Stimulated activated effector memory CD8-positive, alpha-beta T cell treated with anti-CD3 and anti-CD28 coated beads, Interleukin-12 subunit alpha, Interleukin-12 subunit beta, amount 100 ng/mL, for 72 hours (primary cell): ENCODE measurements around the gene ATP2B1.

ENCODE experiments used
- ATAC-seq: fragments of 150-1000 bp; cut with Tn5 transposase; 2 replicates; pipeline ENCODE4 v1.10.0; 2021
- DNase-seq, 2 donors: peaks; one replicate each; pipeline ENCODE4 v3.0.0; 2021 to 2022; ENCODE audit warnings: low spot score in 2 of 2
- H3K27ac Mint-ChIP-seq: one replicate; pipeline ENCODE4 v1.8.0; 2022; ENCODE audit warnings: mild to moderate bottlenecking, mixed read lengths
- H3K36me3 Mint-ChIP-seq: one replicate; pipeline ENCODE4 v1.8.0; 2022; ENCODE audit warnings: mild to moderate bottlenecking, mixed read lengths
- H3K4me1 Mint-ChIP-seq: one replicate; pipeline ENCODE4 v1.8.0; 2022; ENCODE audit warnings: mixed read lengths
- H3K4me3 Mint-ChIP-seq: one replicate; pipeline ENCODE4 v1.8.0; 2022; ENCODE audit warnings: mild to moderate bottlenecking, mixed read lengths
- H3K9me3 Mint-ChIP-seq: one replicate; pipeline ENCODE4 v1.8.0; 2022; ENCODE audit warnings: mixed read lengths

ATP2B1 gene

DNA sequence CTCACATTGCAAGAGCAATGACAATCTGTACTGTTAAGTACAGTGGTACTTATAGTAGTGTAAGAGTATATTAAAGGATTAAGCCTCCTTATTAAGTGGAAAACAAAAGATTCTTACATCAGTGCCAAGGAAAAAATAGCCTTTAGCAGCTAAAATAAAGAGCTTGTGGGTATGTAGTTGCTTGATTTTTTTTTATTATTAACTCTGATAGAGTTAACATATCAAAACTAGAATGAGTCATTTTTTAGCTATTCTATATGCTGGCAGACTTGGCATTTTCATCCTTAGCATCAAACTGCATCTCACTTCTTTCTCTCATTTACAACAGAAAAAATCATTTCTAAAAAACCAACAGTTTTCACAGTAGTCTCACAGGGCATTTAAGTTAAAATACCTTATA lies 86.5 kb downstream of the ATP2B1 start:
- no peaks in the 10 kb centered on the region for H3K9me3 Mint-ChIP-seq
- no peak overlapping the region for H3K27ac Mint-ChIP-seq
- ATAC-seq (no peak), DNase-seq (no peak)
- no peak overlapping the region for H3K4me3 Mint-ChIP-seq
- H3K4me1 Mint-ChIP-seq: peaks cover 6% of the 10 kb centered on the region
- peaks cover 78% of the 10 kb centered on the region for H3K36me3 Mint-ChIP-seq

DNA sequence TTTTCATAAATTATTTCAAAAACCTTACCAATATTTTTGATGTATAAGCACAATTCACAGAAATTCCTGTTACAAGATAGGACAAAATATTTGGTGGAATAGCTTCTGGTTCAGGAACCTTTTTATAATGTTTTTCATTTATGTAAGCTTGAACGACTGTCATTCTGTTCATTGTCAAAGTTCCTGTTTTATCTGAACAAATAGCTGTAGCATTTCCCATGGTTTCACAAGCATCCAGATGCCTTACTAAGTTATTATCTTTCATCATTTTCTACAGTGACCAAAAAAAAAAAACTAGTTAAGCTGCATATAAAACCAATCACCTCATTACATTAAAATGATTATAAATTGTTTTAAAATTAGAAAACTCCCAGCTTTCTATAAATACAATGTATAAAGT lies 87.1 kb downstream of the ATP2B1 start:
- H3K9me3 Mint-ChIP-seq: no peaks in the 10 kb centered on the region
- peaks cover 78% of the 10 kb centered on the region for H3K36me3 Mint-ChIP-seq
- H3K4me1 Mint-ChIP-seq: peaks cover 6% of the 10 kb centered on the region
- DNase-seq (no peak), ATAC-seq (no peak)
- H3K27ac Mint-ChIP-seq: no peak overlapping the region
- no peak overlapping the region for H3K4me3 Mint-ChIP-seq

DNA sequence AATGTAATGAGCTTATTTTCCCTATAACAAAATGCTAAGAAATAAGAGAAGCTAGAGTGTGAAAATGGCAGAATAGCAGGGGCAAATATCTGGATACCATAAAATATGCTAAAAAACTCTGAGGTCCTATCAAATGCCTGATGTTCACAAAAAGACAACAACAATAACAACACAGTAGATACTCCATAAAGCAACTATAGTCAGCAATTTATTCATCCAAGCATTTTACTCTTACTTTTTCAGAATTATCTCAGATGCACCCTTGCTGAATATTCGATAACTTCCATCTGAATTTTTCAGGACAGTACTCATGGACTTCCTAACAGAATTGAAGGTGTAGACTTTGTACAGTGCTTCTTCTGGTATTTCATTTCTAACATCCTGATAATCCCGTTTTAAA lies 88.9 kb downstream of the ATP2B1 start:
- H3K9me3 Mint-ChIP-seq: no peaks in the 10 kb centered on the region
- no peak overlapping the region for H3K27ac Mint-ChIP-seq
- H3K4me1 Mint-ChIP-seq: peaks cover 17% of the 10 kb centered on the region
- no peak overlapping the region for H3K4me3 Mint-ChIP-seq
- peaks cover 78% of the 10 kb centered on the region for H3K36me3 Mint-ChIP-seq
- no peak for DNase-seq
- ATAC-seq: no peak

DNA sequence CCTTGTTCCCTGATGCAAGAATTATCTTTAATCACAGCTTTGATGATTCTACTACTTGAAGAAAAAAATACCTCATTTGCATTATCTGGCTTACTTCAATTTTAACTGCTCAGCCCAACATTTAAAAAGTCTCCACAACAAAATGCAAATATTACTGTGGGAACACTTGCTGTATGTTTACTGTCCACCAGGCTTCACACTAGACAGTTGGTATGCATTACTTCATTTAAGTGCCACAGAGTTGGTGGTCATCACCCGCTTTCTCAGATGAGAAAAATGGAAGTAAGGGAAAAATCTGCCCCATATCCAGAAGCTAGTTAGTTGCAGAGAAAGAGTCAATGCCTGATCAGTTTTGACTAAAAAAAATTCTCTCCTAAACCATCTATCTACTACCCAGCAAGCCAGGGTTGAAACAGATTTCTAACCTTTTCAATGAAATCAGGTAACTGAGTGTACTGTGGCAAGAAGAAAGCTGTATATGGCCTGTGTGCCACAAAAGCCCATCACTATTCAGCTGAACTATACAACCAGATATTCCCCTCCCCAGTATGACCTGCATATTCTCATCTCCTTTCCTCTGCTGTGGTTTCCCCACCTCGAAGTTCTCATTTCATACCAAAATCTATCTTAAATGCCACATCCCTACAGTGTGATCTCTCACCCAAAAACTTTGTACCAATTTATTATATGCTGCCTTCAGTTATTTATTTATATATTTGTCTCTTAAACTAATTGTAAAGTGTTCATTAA lies 90.3 kb downstream of the ATP2B1 start:
- no peak for DNase-seq
- Mint-ChIP-seq H3K9me3 (no peaks in the 10 kb centered on the region), H3K36me3 (peaks cover 73% of the 10 kb centered on the region), H3K4me1 (peaks cover 21% of the 10 kb centered on the region), H3K4me3 (no peak overlapping the region), H3K27ac (no peak overlapping the region)
- ATAC-seq: peak; percentile 85

DNA sequence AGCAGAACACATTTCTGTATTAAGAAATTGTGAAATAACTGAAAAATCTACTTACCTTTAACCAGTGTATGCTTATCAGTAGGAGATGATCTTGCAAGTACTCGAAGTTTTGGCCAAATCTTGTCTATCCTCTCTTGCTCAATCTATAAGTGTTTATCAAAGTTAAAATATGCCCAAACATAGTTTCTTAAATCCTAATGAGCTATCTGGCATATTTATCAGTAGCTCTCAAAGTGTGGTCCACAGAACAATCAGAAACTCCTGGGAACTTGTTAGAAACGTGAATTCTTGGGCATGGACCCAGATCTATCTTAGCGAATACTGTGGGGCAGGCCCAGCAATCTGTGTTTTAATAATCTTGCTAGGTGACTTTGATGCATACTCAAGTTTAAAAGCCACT lies 98.3 kb downstream of the ATP2B1 start:
- Mint-ChIP-seq H3K36me3 (peaks cover 77% of the 10 kb centered on the region), H3K27ac (peak overlapping the region; percentile 2), H3K4me1 (peaks cover 11% of the 10 kb centered on the region), H3K9me3 (no peaks in the 10 kb centered on the region), H3K4me3 (no peak overlapping the region)
- ATAC-seq: no peak
- DNase-seq: no peak

DNA sequence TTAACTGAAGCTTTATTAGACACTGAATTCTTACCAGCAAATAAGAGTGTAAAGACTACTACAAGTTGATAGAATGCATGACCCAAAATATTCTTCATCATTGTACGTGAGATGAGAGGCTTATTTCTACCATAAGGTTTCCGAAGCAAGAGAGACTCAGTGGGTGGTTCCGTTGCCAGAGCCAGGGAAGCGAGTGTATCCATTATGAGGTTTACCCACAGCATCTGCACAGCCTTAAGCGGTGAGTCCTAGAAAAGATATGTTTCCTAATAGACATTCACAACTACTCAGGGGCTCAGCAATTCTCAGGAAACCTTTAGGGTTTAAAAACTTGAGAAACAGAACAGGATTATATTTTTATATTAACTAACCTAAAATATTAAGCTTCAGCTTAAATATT lies 105.0 kb downstream of the ATP2B1 start:
- ATAC-seq (no peak), DNase-seq (no peak)
- no peak overlapping the region for H3K4me3 Mint-ChIP-seq
- H3K36me3 Mint-ChIP-seq: peaks cover 97% of the 10 kb centered on the region
- H3K27ac Mint-ChIP-seq: no peak overlapping the region
- H3K4me1 Mint-ChIP-seq: peaks cover 6% of the 10 kb centered on the region
- H3K9me3 Mint-ChIP-seq: no peaks in the 10 kb centered on the region

DNA sequence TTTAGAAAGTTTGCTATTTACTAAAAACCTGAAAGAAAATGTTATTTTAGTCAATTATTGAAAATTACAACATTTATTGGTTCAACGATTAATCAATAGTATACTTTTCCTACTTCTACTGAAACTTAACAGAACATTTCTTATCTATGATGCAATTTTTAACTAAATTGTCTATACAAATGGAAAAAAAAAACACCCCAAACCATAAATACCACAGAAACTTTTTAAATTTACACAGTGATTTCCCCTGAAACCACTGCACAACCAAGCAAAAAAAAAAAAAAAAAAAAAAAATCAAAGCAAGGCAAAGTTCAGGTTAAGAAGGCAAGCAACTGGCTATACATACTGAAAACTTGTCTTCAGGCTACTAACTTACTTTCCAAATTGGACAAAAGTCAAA lies 110.9 kb downstream of the ATP2B1 start:
- Mint-ChIP-seq H3K36me3 (peaks cover 83% of the 10 kb centered on the region), H3K27ac (no peak overlapping the region), H3K4me3 (no peak overlapping the region), H3K4me1 (peaks cover 18% of the 10 kb centered on the region), H3K9me3 (no peaks in the 10 kb centered on the region)
- ATAC-seq (peak; percentile 37), DNase-seq (no peak)

DNA sequence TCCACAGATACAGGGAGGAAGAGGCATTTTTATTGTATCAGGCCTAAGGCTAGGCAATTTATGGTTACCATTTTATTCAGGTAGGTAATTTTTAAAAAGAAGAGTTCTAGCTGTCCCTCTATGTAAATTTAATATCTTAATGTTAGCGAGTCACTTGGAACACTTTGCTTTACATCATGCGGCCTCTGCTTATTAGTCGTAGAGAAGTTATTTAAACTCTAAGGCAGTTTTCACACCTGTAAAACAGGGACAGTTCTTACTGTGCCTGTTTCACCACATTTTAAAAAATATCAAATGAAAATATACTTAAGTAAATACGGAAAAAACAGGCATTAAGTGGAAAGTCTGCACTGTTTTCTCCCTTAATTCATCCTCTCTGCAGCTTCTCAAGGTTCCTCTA lies 111.4 kb downstream of the ATP2B1 start:
- no peak overlapping the region for H3K27ac Mint-ChIP-seq
- ATAC-seq: no peak
- H3K36me3 Mint-ChIP-seq: peaks cover 83% of the 10 kb centered on the region
- no peak overlapping the region for H3K4me3 Mint-ChIP-seq
- peaks cover 18% of the 10 kb centered on the region for H3K4me1 Mint-ChIP-seq
- no peak for DNase-seq
- H3K9me3 Mint-ChIP-seq: no peaks in the 10 kb centered on the region

DNA sequence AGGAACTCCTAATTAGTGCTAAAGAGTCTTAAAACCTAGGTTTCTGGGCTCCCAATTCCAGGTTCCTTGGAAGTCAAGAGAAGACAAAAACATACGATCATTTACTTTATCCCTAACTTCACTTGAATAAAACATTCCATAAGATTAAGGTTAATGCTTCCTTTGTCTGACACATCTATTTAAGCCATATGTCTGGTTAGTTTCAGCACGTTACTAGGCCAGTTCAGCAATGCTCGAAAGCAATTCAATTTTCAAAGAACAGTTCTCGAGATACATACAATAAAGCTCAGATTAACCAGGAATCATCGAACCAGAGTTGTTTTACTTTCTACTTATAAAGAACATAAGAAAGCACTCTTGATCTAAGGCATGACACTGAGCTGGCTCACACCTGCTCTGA lies 114.8 kb downstream of the ATP2B1 start:
- peaks cover 83% of the 10 kb centered on the region for H3K36me3 Mint-ChIP-seq
- H3K27ac Mint-ChIP-seq: no peak overlapping the region
- H3K4me3 Mint-ChIP-seq: no peak overlapping the region
- ATAC-seq (no peak), DNase-seq (no peak)
- H3K9me3 Mint-ChIP-seq: no peaks in the 10 kb centered on the region
- H3K4me1 Mint-ChIP-seq: peaks cover 20% of the 10 kb centered on the region

DNA sequence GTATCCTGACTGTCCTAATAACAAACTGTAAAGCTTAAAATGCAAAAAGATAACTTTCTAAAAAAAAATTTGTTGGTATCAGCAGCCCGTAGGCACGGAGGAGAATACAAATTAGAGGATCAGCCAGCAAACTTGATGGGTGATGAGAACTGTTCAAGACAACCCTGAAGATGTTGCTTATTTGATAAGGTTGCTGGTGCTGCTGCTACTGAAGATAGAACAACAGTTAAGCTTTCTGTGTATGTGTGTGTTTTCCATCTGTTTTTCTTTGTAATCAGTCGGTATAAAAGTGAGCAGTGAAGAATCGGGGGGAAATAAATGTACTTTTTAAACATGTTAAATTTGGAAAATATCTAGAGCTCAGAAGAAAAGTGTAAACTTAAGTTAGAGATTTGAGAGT lies 115.4 kb downstream of the ATP2B1 start:
- H3K9me3 Mint-ChIP-seq: no peaks in the 10 kb centered on the region
- no peak for DNase-seq
- no peak overlapping the region for H3K4me3 Mint-ChIP-seq
- H3K4me1 Mint-ChIP-seq: peaks cover 14% of the 10 kb centered on the region
- H3K36me3 Mint-ChIP-seq: peaks cover 82% of the 10 kb centered on the region
- ATAC-seq: no peak
- H3K27ac Mint-ChIP-seq: no peak overlapping the region

DNA sequence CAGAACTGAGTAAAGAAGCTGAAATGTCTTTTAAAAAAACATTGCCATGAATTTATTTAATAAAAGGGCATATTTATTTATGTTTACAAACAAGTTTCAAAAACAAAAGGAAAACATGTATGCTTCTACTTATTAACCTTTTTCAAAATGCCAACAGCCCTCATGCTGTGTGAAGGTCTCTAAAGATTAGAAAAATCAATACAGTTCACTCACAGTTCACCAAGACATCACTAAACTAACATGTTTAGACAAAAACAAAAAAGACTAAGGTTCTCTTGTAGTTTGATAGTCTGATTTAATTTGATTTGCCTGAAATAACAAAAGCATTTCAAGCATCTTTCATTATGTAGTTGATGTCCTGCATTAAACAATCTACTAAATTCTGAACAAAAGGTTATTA lies 118.9 kb downstream of the ATP2B1 start:
- H3K36me3 Mint-ChIP-seq: peaks cover 64% of the 10 kb centered on the region

DNA sequence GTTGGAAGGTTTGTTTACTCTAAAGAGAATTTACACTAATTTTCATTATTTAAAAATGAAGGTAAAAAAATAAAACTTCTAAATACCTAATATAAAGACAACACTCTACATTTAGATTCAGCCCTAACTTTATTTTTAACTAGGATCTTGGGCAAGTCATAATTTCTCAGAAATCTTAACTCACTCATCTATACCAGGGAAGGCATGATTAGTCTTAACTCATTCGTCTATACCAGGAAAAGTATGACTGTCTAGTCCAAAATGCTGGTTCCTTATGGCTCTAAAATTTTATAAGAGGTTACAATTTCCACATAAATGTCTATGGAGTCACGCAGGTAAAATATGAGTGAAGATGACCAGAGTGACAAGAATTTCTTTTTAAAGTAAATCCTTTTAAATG lies 130.1 kb downstream of the ATP2B1 start:
- DNase-seq (no peak), ATAC-seq (peak; percentile 82)
- Mint-ChIP-seq H3K27ac (peak overlapping the region; percentile 48), H3K9me3 (no peaks in the 10 kb centered on the region), H3K4me3 (no peak overlapping the region), H3K36me3 (no peaks in the 10 kb centered on the region), H3K4me1 (no peaks in the 10 kb centered on the region)

More for the DNA sequence above, 118.9 kb downstream of the ATP2B1 start:
- Mint-ChIP-seq H3K9me3 (no peaks in the 10 kb centered on the region), H3K27ac (peak overlapping the region; percentile 47), H3K4me3 (no peak overlapping the region), H3K4me1 (peaks cover 6% of the 10 kb centered on the region)
- ATAC-seq (no peak), DNase-seq (no peak)

DNA sequence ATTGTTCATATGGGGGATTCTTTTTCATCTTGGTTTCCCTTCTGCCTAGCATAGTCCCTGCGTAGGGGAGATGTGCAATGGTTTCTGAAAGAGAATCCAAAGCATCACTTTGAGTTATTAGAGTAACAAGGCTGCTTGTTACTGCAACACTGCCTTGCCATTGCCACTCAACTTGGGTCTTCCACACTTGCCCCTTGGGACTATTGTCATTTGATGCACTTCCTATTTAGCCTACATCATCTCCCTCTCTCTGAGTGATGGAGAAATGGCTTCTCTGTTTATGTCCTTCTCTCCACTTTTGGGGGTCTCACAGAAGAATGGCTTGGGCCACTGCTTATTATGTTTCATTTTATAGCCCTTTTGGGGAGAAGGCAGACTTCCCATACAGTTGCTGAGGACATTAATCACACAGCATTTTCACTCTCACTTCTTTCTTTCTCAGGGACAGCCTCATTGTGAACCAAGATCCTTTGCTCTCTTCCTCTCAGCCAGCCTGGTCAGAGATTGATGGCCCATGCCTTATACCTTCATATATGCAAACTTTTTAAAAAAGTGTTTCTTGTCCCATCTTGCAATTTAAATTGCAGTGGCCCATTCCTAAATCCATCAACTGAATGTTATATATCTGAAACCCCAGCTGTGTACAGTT lies 131.9 kb downstream of the ATP2B1 start:
- Mint-ChIP-seq H3K4me1 (no peaks in the 10 kb centered on the region), H3K36me3 (no peaks in the 10 kb centered on the region), H3K27ac (no peak overlapping the region), H3K9me3 (no peaks in the 10 kb centered on the region), H3K4me3 (no peak overlapping the region)
- ATAC-seq: no peak
- no peak for DNase-seq

DNA sequence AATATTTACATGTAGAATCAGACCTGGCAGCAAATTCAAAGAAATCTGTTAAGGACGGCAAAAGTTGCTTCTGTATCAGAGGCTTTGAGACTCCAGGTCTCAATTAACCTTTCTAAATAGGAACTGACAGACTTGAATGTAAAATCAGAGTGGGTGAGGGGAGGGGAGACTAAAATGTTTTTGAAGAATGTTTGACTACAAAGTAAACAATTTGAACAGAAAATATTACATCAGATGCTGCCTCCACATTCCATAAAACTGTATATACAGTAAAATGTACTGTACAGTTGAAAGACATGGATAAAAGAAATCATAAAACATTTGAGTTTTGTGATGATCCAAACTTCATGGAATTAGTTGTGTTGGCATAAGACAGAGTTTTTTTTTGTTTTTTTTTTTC lies 133.3 kb downstream of the ATP2B1 start:
- H3K36me3 Mint-ChIP-seq: no peaks in the 10 kb centered on the region
- no peak for DNase-seq
- H3K9me3 Mint-ChIP-seq: no peaks in the 10 kb centered on the region
- H3K4me1 Mint-ChIP-seq: no peaks in the 10 kb centered on the region
- H3K27ac Mint-ChIP-seq: no peak overlapping the region
- ATAC-seq: no peak
- H3K4me3 Mint-ChIP-seq: no peak overlapping the region

DNA sequence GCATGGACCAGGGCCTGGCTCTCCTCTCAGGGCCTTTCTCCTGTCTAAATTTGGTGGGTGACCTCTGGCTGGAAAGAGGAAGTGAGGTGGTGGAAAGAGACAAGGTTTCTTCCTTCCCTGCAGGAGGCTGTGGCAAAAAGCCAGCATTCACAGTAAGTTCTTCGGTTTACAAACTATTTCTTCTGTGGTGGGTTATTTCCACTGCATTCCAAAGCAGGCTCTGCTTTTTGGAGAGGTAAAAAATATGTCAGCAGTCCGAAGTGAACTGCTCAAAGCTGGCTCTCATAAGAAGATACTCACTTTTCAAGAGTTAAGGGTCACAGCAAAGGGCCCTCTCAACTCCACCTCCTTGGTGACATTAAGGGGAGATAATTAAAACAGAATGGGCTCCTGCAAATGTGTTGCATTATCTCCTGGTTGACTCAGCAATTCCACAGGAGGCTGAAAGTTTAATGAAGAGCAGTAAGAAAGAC lies 133.9 kb downstream of the ATP2B1 start:
- no peaks in the 10 kb centered on the region for H3K4me1 Mint-ChIP-seq
- ATAC-seq (no peak), DNase-seq (no peak)
- H3K27ac Mint-ChIP-seq: no peak overlapping the region
- no peak overlapping the region for H3K4me3 Mint-ChIP-seq
- no peaks in the 10 kb centered on the region for H3K9me3 Mint-ChIP-seq
- no peaks in the 10 kb centered on the region for H3K36me3 Mint-ChIP-seq

DNA sequence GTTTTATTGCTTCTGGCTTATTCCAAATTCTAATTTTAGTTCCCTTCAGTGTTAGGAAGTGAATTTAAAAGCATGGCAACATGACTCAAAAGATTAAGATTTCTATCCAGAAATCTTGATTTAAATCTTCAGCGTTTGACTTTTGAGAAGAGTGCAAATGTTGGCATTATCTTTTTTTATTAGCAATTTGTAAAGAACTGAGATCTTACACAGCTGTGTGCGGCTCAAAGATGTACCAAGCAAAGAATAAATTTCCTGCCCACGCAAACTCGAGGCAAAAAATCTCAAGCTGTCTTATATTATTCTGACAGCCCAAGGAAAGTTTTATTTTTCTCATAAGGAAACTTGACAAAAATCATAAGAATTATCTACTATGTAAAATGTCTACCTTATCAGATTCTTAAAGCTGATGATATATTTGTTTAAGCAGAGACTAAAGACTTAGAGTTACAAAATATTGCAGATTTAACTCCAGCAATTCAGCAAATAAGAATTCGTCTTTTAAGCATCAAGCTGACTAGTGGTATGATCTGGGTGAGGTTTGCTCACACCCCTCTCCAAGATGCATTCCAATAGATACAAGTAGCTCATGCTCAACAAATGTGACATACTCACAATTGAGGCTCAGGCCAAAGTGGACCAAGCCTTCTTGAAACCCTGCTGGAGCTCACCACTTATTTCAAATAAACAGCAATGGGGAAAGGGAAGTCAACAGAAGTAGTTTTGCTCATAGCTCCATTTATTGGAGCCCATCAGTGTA lies 135.4 kb downstream of the ATP2B1 start:
- H3K36me3 Mint-ChIP-seq: no peaks in the 10 kb centered on the region
- H3K27ac Mint-ChIP-seq: no peak overlapping the region
- ATAC-seq (no peak), DNase-seq (no peak)
- H3K4me3 Mint-ChIP-seq: no peak overlapping the region
- no peaks in the 10 kb centered on the region for H3K4me1 Mint-ChIP-seq
- H3K9me3 Mint-ChIP-seq: no peaks in the 10 kb centered on the region
